Measurements from ENCODE around the gene TMEM26. TPM values are rescaled to one million over a fixed set of nuclear protein-coding genes. Genes with fewer than 3 reads are reported as not detected.

The TMEM26 gene
- total and polyA plus RNA-seq, 2 experiments from 2014 or later: 1.0 to 1.9 TPM

DNA sequence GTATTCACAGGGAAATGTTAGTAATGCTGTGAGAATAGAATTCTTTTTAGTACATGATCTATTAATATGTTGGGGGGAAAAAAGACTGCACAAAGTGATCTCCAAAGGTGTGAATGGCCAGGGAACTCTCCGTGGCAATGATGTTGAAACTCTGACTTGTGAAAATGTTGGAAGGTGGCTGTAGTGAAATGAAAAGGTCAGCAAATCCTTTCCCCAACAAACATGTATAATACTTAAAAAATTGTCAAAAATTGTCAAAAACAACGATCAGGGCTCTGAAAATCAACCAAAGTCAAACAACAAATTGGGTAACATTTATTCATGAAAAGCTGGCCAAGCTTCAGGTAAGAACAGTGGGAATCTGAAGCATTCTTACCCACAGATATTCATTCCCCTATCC is 35.5 kb downstream of the TMEM26 start:
- Histone ChIP-seq H3K4me2 (peak overlapping the region; percentile 20; the same call in 1 of the 2 replicates), H3K27ac (ENCODE audit: low read depth) (no peak overlapping the region), H3K27me3 (ENCODE audit: insufficient read depth) (no peaks in the 10 kb centered on the region), H3K4me1 (ENCODE audit: insufficient read depth) (peaks cover 51% of the 10 kb centered on the region), H3K79me2 (replicated peaks; ENCODE audit: insufficient read depth) (no peaks in the 10 kb centered on the region), H3K36me3 (ENCODE audit: insufficient read depth) (no peaks in the 10 kb centered on the region; the same call in 1 of the 2 replicates), H3F3A (replicated peaks; ENCODE audit: low read depth) (no peaks in the 10 kb centered on the region), H3K4me3 (no peak overlapping the region), H2AFZ (no peak overlapping the region), H4K20me1 (replicated peaks; ENCODE audit: insufficient read depth) (no peaks in the 10 kb centered on the region), H3K9me2 (ENCODE audit: insufficient read depth) (peaks cover 6% of the 10 kb centered on the region; the same call in 1 of the 2 replicates)
- Mint-ChIP-seq H3K4me3 (no peak overlapping the region), H3K9me3 (peaks cover 20% of the 10 kb centered on the region; the same call in 2 of the 3 replicates), H3K27ac (peak overlapping the region; percentile 34; the same call in 1 of the 2 replicates), H3K36me3 (ENCODE audit: low read depth) (peaks cover 36% of the 10 kb centered on the region), H3K27me3 (ENCODE audit: insufficient read depth, low read depth, poor library complexity) (no peaks in the 10 kb centered on the region), H3K4me1 (peaks cover 47% of the 10 kb centered on the region)
- TF ChIP-seq ZNF114 (CRISPR knock-in tag; IDR thresholded peaks at IDR 0.05): no peak
- TF ChIP-seq EZH2 (IDR thresholded peaks at IDR 0.05; ENCODE audit: low read depth, unreplicated experiment): no peak
- TF ChIP-seq, protein P1, sequence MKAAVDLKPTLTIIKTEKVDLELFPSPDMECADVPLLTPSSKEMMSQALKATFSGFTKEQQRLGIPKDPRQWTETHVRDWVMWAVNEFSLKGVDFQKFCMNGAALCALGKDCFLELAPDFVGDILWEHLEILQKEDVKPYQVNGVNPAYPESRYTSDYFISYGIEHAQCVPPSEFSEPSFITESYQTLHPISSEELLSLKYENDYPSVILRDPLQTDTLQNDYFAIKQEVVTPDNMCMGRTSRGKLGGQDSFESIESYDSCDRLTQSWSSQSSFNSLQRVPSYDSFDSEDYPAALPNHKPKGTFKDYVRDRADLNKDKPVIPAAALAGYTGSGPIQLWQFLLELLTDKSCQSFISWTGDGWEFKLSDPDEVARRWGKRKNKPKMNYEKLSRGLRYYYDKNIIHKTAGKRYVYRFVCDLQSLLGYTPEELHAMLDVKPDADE (IDR thresholded peaks at IDR 0.05): no peak
- TF ChIP-seq ZNF331 (CRISPR knock-in tag; IDR thresholded peaks at IDR 0.05; ENCODE audit: low read depth): no peak
- ATAC-seq (no peak), DNase-seq (ENCODE audit: low spot score) (no peak)

DNA sequence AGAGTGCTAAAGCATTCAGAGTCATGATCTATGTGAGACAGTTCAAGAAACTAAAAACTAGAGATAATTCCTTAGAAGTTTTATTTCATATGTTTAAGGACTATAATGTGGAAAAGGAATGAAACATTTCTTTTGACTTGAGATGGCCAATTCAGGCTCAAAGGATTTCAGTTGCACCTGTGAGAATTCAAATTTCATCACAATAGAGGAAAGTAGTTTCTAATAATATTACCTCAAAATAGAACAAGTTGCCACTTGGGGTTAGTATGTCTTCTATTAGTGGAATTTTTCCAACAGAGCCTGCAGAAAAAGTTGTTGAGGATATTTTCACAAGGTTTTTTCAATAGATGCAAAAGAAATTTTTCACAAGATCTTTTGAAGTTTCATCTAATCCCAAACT is 37.4 kb downstream of the TMEM26 start:
- Histone ChIP-seq H3K27ac (ENCODE audit: low read depth) (no peak overlapping the region), H2AFZ (no peak overlapping the region), H3K4me1 (ENCODE audit: insufficient read depth) (peaks cover 59% of the 10 kb centered on the region), H4K20me1 (replicated peaks; ENCODE audit: insufficient read depth) (no peaks in the 10 kb centered on the region), H3F3A (replicated peaks; ENCODE audit: low read depth) (no peaks in the 10 kb centered on the region), H3K79me2 (replicated peaks; ENCODE audit: insufficient read depth) (no peaks in the 10 kb centered on the region), H3K4me3 (no peak overlapping the region), H3K27me3 (ENCODE audit: insufficient read depth) (no peaks in the 10 kb centered on the region), H3K36me3 (ENCODE audit: insufficient read depth) (no peaks in the 10 kb centered on the region), H3K9me2 (ENCODE audit: insufficient read depth) (peaks cover 6% of the 10 kb centered on the region; the same call in 1 of the 2 replicates), H3K4me2 (0 out of 2 replicates have a peak overlapping the region, but pooled peaks have one; percentile 64)
- H3K36me3 Mint-ChIP-seq (ENCODE audit: low read depth): peaks cover 35% of the 10 kb centered on the region
- H3K4me1 Mint-ChIP-seq: peaks cover 50% of the 10 kb centered on the region
- no peak for DNase-seq (ENCODE audit: low spot score)
- peak overlapping the region; percentile 95 for H3K27ac Mint-ChIP-seq
- no peak overlapping the region for H3K4me3 Mint-ChIP-seq
- TF ChIP-seq, protein P2, sequence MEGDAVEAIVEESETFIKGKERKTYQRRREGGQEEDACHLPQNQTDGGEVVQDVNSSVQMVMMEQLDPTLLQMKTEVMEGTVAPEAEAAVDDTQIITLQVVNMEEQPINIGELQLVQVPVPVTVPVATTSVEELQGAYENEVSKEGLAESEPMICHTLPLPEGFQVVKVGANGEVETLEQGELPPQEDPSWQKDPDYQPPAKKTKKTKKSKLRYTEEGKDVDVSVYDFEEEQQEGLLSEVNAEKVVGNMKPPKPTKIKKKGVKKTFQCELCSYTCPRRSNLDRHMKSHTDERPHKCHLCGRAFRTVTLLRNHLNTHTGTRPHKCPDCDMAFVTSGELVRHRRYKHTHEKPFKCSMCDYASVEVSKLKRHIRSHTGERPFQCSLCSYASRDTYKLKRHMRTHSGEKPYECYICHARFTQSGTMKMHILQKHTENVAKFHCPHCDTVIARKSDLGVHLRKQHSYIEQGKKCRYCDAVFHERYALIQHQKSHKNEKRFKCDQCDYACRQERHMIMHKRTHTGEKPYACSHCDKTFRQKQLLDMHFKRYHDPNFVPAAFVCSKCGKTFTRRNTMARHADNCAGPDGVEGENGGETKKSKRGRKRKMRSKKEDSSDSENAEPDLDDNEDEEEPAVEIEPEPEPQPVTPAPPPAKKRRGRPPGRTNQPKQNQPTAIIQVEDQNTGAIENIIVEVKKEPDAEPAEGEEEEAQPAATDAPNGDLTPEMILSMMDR (conservative IDR thresholded peaks at IDR 0.05; ENCODE audit: low read depth in 2 of 2): no peak
- no peaks in the 10 kb centered on the region for H3K27me3 Mint-ChIP-seq (ENCODE audit: insufficient read depth, low read depth, poor library complexity)
- peaks cover 7% of the 10 kb centered on the region; the same call in 2 of the 3 replicates for H3K9me3 Mint-ChIP-seq
- no peak for ATAC-seq

- ATAC-seq (no peak), DNase-seq (ENCODE audit: low spot score) (no peak)
- Mint-ChIP-seq H3K4me1 (peaks cover 49% of the 10 kb centered on the region), H3K9me3 (no peaks in the 10 kb centered on the region), H3K27ac (no peak overlapping the region), H3K36me3 (ENCODE audit: low read depth) (peaks cover 38% of the 10 kb centered on the region), H3K4me3 (no peak overlapping the region), H3K27me3 (ENCODE audit: insufficient read depth, low read depth, poor library complexity) (no peaks in the 10 kb centered on the region)
- Histone ChIP-seq H3K27ac (ENCODE audit: low read depth) (no peak overlapping the region), H3K4me1 (ENCODE audit: insufficient read depth) (peaks cover 53% of the 10 kb centered on the region), H4K20me1 (replicated peaks; ENCODE audit: insufficient read depth) (no peaks in the 10 kb centered on the region), H3K4me3 (no peak overlapping the region), H3F3A (replicated peaks; ENCODE audit: low read depth) (no peaks in the 10 kb centered on the region), H3K4me2 (no peak overlapping the region), H3K79me2 (replicated peaks; ENCODE audit: insufficient read depth) (no peaks in the 10 kb centered on the region), H3K36me3 (ENCODE audit: insufficient read depth) (no peaks in the 10 kb centered on the region), H2AFZ (no peak overlapping the region), H3K27me3 (ENCODE audit: insufficient read depth) (no peaks in the 10 kb centered on the region), H3K9me2 (ENCODE audit: insufficient read depth) (0 out of 2 replicates have a peak, but pooled peaks cover 6% of the 10 kb centered on the region)
- TF ChIP-seq, protein P3, sequence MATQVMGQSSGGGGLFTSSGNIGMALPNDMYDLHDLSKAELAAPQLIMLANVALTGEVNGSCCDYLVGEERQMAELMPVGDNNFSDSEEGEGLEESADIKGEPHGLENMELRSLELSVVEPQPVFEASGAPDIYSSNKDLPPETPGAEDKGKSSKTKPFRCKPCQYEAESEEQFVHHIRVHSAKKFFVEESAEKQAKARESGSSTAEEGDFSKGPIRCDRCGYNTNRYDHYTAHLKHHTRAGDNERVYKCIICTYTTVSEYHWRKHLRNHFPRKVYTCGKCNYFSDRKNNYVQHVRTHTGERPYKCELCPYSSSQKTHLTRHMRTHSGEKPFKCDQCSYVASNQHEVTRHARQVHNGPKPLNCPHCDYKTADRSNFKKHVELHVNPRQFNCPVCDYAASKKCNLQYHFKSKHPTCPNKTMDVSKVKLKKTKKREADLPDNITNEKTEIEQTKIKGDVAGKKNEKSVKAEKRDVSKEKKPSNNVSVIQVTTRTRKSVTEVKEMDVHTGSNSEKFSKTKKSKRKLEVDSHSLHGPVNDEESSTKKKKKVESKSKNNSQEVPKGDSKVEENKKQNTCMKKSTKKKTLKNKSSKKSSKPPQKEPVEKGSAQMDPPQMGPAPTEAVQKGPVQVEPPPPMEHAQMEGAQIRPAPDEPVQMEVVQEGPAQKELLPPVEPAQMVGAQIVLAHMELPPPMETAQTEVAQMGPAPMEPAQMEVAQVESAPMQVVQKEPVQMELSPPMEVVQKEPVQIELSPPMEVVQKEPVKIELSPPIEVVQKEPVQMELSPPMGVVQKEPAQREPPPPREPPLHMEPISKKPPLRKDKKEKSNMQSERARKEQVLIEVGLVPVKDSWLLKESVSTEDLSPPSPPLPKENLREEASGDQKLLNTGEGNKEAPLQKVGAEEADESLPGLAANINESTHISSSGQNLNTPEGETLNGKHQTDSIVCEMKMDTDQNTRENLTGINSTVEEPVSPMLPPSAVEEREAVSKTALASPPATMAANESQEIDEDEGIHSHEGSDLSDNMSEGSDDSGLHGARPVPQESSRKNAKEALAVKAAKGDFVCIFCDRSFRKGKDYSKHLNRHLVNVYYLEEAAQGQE (IDR thresholded peaks at IDR 0.05; ENCODE audit: unreplicated experiment): no peak
- TF ChIP-seq ZNF331 (CRISPR knock-in tag; IDR thresholded peaks at IDR 0.05; ENCODE audit: low read depth) (no peak), NANOG (IDR thresholded peaks at IDR 0.05; ENCODE audit: borderline replicate concordance) (no peak)
Observed at GRCh38 chr10:61411706-61412105, 41.5 kb downstream of the TMEM26 start.

All from GM23338 (cell line).